Mesendoderm (in vitro differentiated cells): ENCODE measurements around the gene CFAP157.

Source experiments
- DNase-seq: peaks from one replicate; pipeline ENCODE4 v3.0.0; 2013
- H2AK5ac ChIP-seq: 2 replicates; pipeline ENCODE4 v1.6.1; 2013; ENCODE audit warnings: low read length, inconsistent platforms
- H2BK120ac ChIP-seq: 2 replicates; pipeline ENCODE4 v1.6.1; 2013; ENCODE audit warnings: low read depth, mild to moderate bottlenecking, low read length, moderate library complexity, mixed read lengths
- H2BK15ac ChIP-seq: replicated peaks from 2 replicates; pipeline ENCODE4 v1.6.1; 2013; ENCODE audit warnings: low read depth, mild to moderate bottlenecking, moderate library complexity
- H2BK5ac ChIP-seq: 2 replicates; pipeline ENCODE4 v1.6.1; 2013; ENCODE audit warnings: low read length, inconsistent platforms
- H3K18ac ChIP-seq: 2 replicates; pipeline ENCODE4 v1.6.1; 2013; ENCODE audit warnings: mild to moderate bottlenecking, low read length, mixed read lengths
- H3K23ac ChIP-seq: one replicate; pipeline ENCODE4 v1.6.1; 2013; ENCODE audit warnings: low read length
- H3K27ac ChIP-seq: 2 replicates; pipeline ENCODE4 v1.5.1; 2013; ENCODE audit warnings: low read depth, mild to moderate bottlenecking, inconsistent platforms, low read length, moderate library complexity
- H3K27me3 ChIP-seq: 2 replicates; pipeline ENCODE4 v1.6.1; 2013; ENCODE audit warnings: low read length, control low read depth, mild to moderate bottlenecking, inconsistent platforms; ENCODE audit not compliant: insufficient read depth, poor library complexity
- H3K36me3 ChIP-seq: 2 replicates; pipeline ENCODE4 v1.6.1; 2013; ENCODE audit warnings: low read length, inconsistent platforms; ENCODE audit not compliant: control insufficient read depth, insufficient read depth
- H3K4ac ChIP-seq: one replicate; pipeline ENCODE4 v1.6.1; 2013; ENCODE audit warnings: low read depth, mild to moderate bottlenecking, low read length, moderate library complexity
- H3K4me1 ChIP-seq: 2 replicates; pipeline ENCODE4 v1.6.1; 2013; ENCODE audit warnings: low read depth, low read length, inconsistent platforms; ENCODE audit not compliant: control insufficient read depth
- H3K4me2 ChIP-seq: 2 replicates; pipeline ENCODE4 v1.6.1; 2013; ENCODE audit warnings: low read length
- H3K4me3 ChIP-seq: 2 replicates; pipeline ENCODE4 v1.5.1; 2013; ENCODE audit warnings: mild to moderate bottlenecking, low read length
- H3K56ac ChIP-seq: one replicate; pipeline ENCODE4 v1.6.1; 2013; ENCODE audit warnings: low read length
- H3K79me1 ChIP-seq: 2 replicates; pipeline ENCODE4 v1.6.1; 2013; ENCODE audit warnings: low read length, inconsistent platforms
- H3K79me2 ChIP-seq: 2 replicates; pipeline ENCODE4 v1.6.1; 2013; ENCODE audit warnings: mild to moderate bottlenecking, low read length; ENCODE audit not compliant: control insufficient read depth, insufficient read depth
- H3K9ac ChIP-seq: 2 replicates; pipeline ENCODE4 v1.6.1; 2013; ENCODE audit warnings: low read length, inconsistent platforms
- H4K5ac ChIP-seq: one replicate; pipeline ENCODE4 v1.6.1; 2013; ENCODE audit warnings: low read length
- H4K8ac ChIP-seq: one replicate; pipeline ENCODE4 v1.6.1; 2013; ENCODE audit warnings: low read depth, mild to moderate bottlenecking, control low read depth, low read length, moderate library complexity
- WGBS: extraction: QIAGEN DNeasy Blood & Tissue Kit; methylation state at CpG from one replicate; pipeline ENCODE4 v1.1.7; 2013; ENCODE audit warnings: low lambda C conversion rate, missing lambda C conversion rate; ENCODE audit not compliant: insufficient coverage; ENCODE audit errors: extremely low coverage; 5-methylcytosine and 5-hydroxymethylcytosine counted together

Gene CFAP157

DNA sequence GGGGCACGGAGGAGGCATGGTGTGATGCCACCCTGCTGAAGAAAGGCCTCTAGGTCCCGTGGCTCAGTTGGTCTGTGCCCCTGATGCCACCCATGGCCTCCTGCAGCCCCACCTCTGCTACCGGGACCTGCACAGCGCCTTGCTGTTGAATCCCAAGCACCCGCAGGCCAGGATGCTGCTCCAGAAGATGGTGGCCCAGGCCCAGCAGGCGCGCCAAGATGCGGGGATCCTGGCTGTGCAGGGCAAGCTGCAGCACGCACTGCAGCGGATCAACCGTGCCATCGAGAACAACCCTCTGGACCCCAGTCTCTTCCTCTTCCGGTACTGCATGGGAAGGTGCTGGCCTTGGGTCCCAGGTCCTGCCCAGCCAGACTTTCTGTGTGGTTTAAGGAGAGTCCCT, 16.2 kb downstream of the CFAP157 start:
- no peak overlapping the region for H3K56ac ChIP-seq
- H3K4me1 ChIP-seq: no peaks in the 10 kb centered on the region
- H3K27me3 ChIP-seq: no peaks in the 10 kb centered on the region
- H3K36me3 ChIP-seq: no peaks in the 10 kb centered on the region
- H2BK120ac ChIP-seq: no peak overlapping the region
- H3K79me2 ChIP-seq: no peaks in the 10 kb centered on the region
- no peak for DNase-seq
- H2AK5ac ChIP-seq: no peak overlapping the region
- H3K18ac ChIP-seq: no peak overlapping the region
- no peak overlapping the region for H3K4ac ChIP-seq
- no peak overlapping the region for H3K27ac ChIP-seq
- no peaks in the 10 kb centered on the region for H3K79me1 ChIP-seq
- WGBS: no CpG with 5 or more reads among the region's 13 CpGs
- no peak overlapping the region for H3K9ac ChIP-seq
- H2BK15ac ChIP-seq: no peak overlapping the region
- no peak overlapping the region for H2BK5ac ChIP-seq
- H3K4me3 ChIP-seq: no peak overlapping the region
- H3K23ac ChIP-seq: no peak overlapping the region
- no peak overlapping the region for H4K8ac ChIP-seq
- H4K5ac ChIP-seq: no peak overlapping the region
- no peak overlapping the region for H3K4me2 ChIP-seq

DNA sequence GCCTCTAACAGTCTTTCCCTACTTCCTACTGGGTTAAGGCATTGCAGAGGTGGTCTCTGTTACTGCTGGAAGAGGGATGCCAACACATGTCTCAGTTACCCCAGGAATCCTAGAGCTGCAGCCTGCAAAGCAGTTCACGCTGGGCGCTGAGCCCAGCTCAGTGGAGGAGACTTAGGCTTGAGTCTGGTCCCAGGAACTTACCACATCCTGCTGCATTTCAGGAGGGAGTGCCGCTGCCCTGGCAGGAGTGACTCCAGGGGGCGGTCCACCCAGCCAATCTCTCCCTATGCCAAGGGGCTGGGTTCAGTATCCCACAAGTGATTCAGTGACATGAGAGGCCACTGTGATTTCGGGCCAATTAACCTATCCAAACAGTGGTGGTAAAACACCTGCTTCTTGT, 16.7 kb downstream of the CFAP157 start:
- WGBS: no CpG with 5 or more reads among the region's 5 CpGs
- Histone ChIP-seq H3K36me3 (no peaks in the 10 kb centered on the region), H3K79me2 (no peaks in the 10 kb centered on the region)

DNA sequence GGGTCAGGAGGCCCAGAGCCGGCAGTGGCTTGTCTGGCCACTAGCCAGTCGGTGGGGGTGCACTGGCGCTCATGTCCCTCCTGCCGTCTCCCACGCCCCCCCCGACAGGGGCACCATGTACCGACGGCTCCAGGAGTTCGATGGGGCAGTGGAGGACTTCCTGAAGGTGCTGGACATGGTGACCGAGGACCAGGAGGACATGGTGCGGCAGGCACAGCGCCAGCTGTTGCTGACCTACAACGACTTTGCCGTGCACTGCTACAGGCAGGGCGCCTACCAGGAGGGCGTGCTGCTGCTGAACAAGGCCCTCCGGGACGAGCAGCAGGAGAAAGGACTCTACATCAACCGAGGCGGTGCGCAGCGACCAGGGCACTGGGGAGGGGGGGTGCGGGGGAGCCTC, 17.2 kb downstream of the CFAP157 start:
- no peak overlapping the region for H4K8ac ChIP-seq
- no peak overlapping the region for H4K5ac ChIP-seq
- no peak overlapping the region for H3K56ac ChIP-seq
- no peak overlapping the region for H3K4me2 ChIP-seq
- H3K27me3 ChIP-seq: no peaks in the 10 kb centered on the region
- H3K4me3 ChIP-seq: no peak overlapping the region
- no peaks in the 10 kb centered on the region for H3K4me1 ChIP-seq
- no peak overlapping the region for H2BK5ac ChIP-seq
- H2AK5ac ChIP-seq: no peak overlapping the region
- no peak overlapping the region for H3K9ac ChIP-seq
- no peaks in the 10 kb centered on the region for H3K36me3 ChIP-seq
- no peaks in the 10 kb centered on the region for H3K79me2 ChIP-seq
- no peak overlapping the region for H2BK15ac ChIP-seq
- no peaks in the 10 kb centered on the region for H3K79me1 ChIP-seq
- no CpG with 5 or more reads among the region's 23 CpGs for WGBS
- no peak overlapping the region for H3K4ac ChIP-seq
- H3K18ac ChIP-seq: no peak overlapping the region
- H2BK120ac ChIP-seq: no peak overlapping the region
- no peak overlapping the region for H3K23ac ChIP-seq
- no peak for DNase-seq
- H3K27ac ChIP-seq: no peak overlapping the region

More for the DNA sequence above, 16.7 kb downstream of the CFAP157 start:
- Histone ChIP-seq H2BK5ac (no peak overlapping the region), H3K4me3 (no peak overlapping the region), H3K4me1 (no peaks in the 10 kb centered on the region), H4K8ac (no peak overlapping the region), H3K4ac (no peak overlapping the region), H3K23ac (no peak overlapping the region), H3K9ac (no peak overlapping the region), H4K5ac (no peak overlapping the region), H2BK120ac (no peak overlapping the region), H3K4me2 (no peak overlapping the region), H3K79me1 (no peaks in the 10 kb centered on the region), H2AK5ac (no peak overlapping the region), H3K56ac (no peak overlapping the region), H3K27ac (no peak overlapping the region), H3K27me3 (no peaks in the 10 kb centered on the region), H2BK15ac (no peak overlapping the region), H3K18ac (no peak overlapping the region)
- DNase-seq: no peak

DNA sequence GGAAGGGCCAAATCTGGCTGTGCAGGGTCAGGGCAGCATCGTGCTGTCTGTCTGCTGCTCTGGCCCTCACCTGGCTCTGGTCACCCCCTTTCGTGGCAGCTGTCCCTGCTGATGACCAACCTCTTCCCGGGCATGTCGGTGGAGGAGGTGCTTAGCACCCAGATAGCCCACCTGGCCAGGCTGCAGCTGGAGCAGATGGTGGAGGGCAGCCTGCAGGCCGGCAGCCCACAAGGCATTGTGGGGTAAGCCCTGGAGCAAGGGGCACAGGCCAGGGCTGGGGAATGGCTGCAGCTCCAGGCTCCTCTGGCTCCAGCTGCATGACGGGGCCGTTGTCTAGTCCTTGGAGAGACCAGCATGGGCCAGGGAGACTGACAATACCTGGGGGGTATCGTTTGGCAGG, 20.1 kb downstream of the CFAP157 start:
- H2BK120ac ChIP-seq: no peak overlapping the region
- H3K9ac ChIP-seq: no peak overlapping the region
- no peak for DNase-seq
- no peak overlapping the region for H2AK5ac ChIP-seq
- H3K27ac ChIP-seq: no peak overlapping the region
- H3K27me3 ChIP-seq: no peaks in the 10 kb centered on the region
- H3K79me1 ChIP-seq: no peaks in the 10 kb centered on the region
- H3K4me2 ChIP-seq: no peak overlapping the region
- H3K18ac ChIP-seq: no peak overlapping the region
- H2BK15ac ChIP-seq: no peak overlapping the region
- no peaks in the 10 kb centered on the region for H3K36me3 ChIP-seq
- no peak overlapping the region for H3K23ac ChIP-seq
- no peaks in the 10 kb centered on the region for H3K4me1 ChIP-seq
- no peaks in the 10 kb centered on the region for H3K79me2 ChIP-seq
- H3K4ac ChIP-seq: no peak overlapping the region
- no peak overlapping the region for H3K56ac ChIP-seq
- no peak overlapping the region for H4K8ac ChIP-seq
- H4K5ac ChIP-seq: no peak overlapping the region
- WGBS: no CpG with 5 or more reads among the region's 8 CpGs
- H2BK5ac ChIP-seq: no peak overlapping the region
- H3K4me3 ChIP-seq: no peak overlapping the region

DNA sequence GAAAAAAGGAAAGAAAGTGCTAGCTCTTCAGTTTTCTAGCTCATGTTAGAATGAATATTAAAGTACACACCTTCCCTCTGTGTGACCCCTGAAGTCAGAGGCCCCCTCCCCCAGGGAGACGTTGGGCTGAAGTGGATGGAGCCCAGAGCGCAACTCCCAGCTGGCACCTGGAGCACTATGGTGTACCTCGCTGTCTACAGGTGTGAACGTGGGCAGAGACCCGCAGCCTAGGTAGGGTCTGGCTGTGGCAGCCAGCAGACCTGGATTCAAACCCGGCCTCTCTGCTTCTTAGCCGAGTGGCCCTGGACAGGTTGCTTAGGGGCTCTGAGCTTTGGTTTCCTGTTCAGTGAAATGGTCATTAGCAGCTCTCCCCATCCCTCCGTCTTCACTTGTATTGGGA, 22.0 kb downstream of the CFAP157 start:
- no peak overlapping the region for H4K5ac ChIP-seq
- no peak overlapping the region for H3K9ac ChIP-seq
- H3K4me3 ChIP-seq: no peak overlapping the region
- no peak overlapping the region for H3K27ac ChIP-seq
- H3K56ac ChIP-seq: no peak overlapping the region
- no peak overlapping the region for H3K4ac ChIP-seq
- H4K8ac ChIP-seq: no peak overlapping the region
- H3K18ac ChIP-seq: no peak overlapping the region
- no CpG with 5 or more reads among the region's 8 CpGs for WGBS
- no peak overlapping the region for H3K23ac ChIP-seq
- no peaks in the 10 kb centered on the region for H3K36me3 ChIP-seq
- no peak overlapping the region for H3K4me2 ChIP-seq
- no peaks in the 10 kb centered on the region for H3K4me1 ChIP-seq
- H3K79me1 ChIP-seq: no peaks in the 10 kb centered on the region
- H2BK15ac ChIP-seq: no peak overlapping the region
- H2AK5ac ChIP-seq: no peak overlapping the region
- no peak for DNase-seq
- H3K79me2 ChIP-seq: no peaks in the 10 kb centered on the region
- H2BK5ac ChIP-seq: no peak overlapping the region
- no peaks in the 10 kb centered on the region for H3K27me3 ChIP-seq
- H2BK120ac ChIP-seq: no peak overlapping the region

DNA sequence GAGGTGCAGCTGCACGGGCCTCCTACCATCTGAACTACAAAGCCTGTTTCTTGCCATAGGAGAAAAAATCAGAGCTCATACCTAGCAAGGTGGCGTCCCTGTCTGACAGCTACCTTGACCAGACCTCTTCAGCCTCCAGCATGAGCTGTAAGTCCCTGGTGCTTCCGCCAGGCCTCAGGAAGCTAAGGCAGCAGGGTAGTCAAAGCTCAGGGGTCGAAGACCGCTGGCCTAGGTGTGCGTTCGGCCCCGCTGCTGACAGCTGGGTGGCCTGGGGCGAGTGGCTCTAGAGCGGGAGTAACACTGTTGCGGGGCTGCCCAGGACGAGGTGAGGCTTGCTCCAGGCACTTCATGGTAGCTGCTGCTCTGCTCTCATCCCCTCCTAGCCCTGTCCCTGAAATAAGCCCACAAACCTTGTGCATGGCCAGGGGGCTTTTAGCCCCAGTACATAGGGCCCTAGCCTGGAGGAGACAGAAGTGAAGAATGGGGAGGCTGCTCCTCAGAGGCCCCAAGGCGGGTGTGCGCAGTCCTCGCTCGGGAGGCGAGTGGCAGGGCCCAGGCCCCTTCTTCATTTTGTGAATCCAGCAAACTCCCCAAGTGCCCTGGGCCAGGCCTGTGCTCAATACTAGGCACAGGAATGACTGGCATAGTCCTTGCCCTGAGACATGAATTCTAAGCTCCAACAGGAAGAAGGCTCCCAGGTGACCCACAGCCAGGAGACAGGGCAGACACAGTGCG, 22.9 kb downstream of the CFAP157 start:
- Histone ChIP-seq H3K4ac (no peak overlapping the region), H3K36me3 (no peaks in the 10 kb centered on the region), H3K27ac (no peak overlapping the region), H4K5ac (no peak overlapping the region), H2AK5ac (no peak overlapping the region), H3K27me3 (no peaks in the 10 kb centered on the region), H3K4me2 (no peak overlapping the region), H3K56ac (no peak overlapping the region), H3K4me3 (no peak overlapping the region), H4K8ac (no peak overlapping the region), H2BK120ac (no peak overlapping the region), H3K9ac (no peak overlapping the region), H3K18ac (no peak overlapping the region), H2BK15ac (no peak overlapping the region), H3K79me1 (no peaks in the 10 kb centered on the region), H3K4me1 (no peaks in the 10 kb centered on the region), H3K79me2 (no peaks in the 10 kb centered on the region), H2BK5ac (no peak overlapping the region), H3K23ac (no peak overlapping the region)
- DNase-seq: no peak
- no CpG with 5 or more reads among the region's 18 CpGs for WGBS
